CD8-positive, alpha-beta memory T cell (primary cell): ENCODE data around the gene PACS2. TPM values are rescaled to one million over a fixed set of nuclear protein-coding genes. Genes with fewer than 3 reads are reported as not detected.

ENCODE experiments used
- CTCF ChIA-PET: fragments of 350-600 bp; sonication (Branson Sonifier 250); formaldehyde crosslinking; loops from one replicate; lab custom pipeline; 2021; ENCODE audit warnings: antibody characterized with exemption; lab: Charles Lee
- POLR2A ChIA-PET: fragments of 350-600 bp; sonication (Branson Sonifier 250); formaldehyde crosslinking; loops from one replicate; lab custom pipeline; 2021; ENCODE audit warnings: antibody characterized with exemption; lab: Charles Lee
- DNase-seq, 5 donors: peaks; one replicate each; pipeline versions ENCODE4 v3.0.0 to v3.0.0-alpha.2; 2020 to 2022; ENCODE audit warnings: mixed read lengths in 1 of 5
- H3K27ac ChIP-seq: one replicate; pipeline ENCODE4 v1.7.0; 2013; ENCODE audit warnings: low read depth, mild to moderate bottlenecking, low read length, moderate library complexity
- H3K27me3 ChIP-seq: 2 replicates; pipeline ENCODE4 v1.7.0; 2013; ENCODE audit warnings: low read length, mild to moderate bottlenecking; ENCODE audit not compliant: insufficient read depth, poor library complexity, severe bottlenecking
- H3K36me3 ChIP-seq: 2 replicates; pipeline ENCODE4 v1.7.0; 2013; ENCODE audit warnings: mild to moderate bottlenecking, low read length, moderate library complexity; ENCODE audit not compliant: insufficient read depth
- H3K4me1 ChIP-seq: 2 replicates; pipeline ENCODE4 v1.7.0; 2013; ENCODE audit warnings: mild to moderate bottlenecking, low read length, moderate library complexity; ENCODE audit not compliant: insufficient read depth
- H3K4me3 ChIP-seq: 2 replicates; pipeline ENCODE4 v1.7.0; 2013; ENCODE audit warnings: mild to moderate bottlenecking, low read length
- H3K9me3 ChIP-seq: 2 replicates; pipeline ENCODE4 v1.7.0; 2013; ENCODE audit warnings: mild to moderate bottlenecking, low read length
- H3K27ac Mint-ChIP-seq, 8 donors: one replicate each; pipeline ENCODE4 v1.8.0; 2020 to 2021; ENCODE audit warnings: mixed read lengths in 8 of 8, mild to moderate bottlenecking in 6 of 8, inconsistent platforms in 3 of 8, moderate library complexity in 3 of 8
- H3K27me3 Mint-ChIP-seq, 2 donors: one replicate each; pipeline ENCODE4 v1.8.0; 2020 to 2021; ENCODE audit warnings: mixed read lengths in 2 of 2, mild to moderate bottlenecking in 1 of 2, moderate library complexity in 1 of 2
- H3K36me3 Mint-ChIP-seq, 3 donors: one replicate each; pipeline ENCODE4 v1.8.0; 2020 to 2021; ENCODE audit warnings: mixed read lengths in 3 of 3, inconsistent platforms in 1 of 3, mild to moderate bottlenecking in 1 of 3
- H3K4me1 Mint-ChIP-seq, 3 donors: one replicate each; pipeline ENCODE4 v1.8.0; 2020 to 2021; ENCODE audit warnings: mixed read lengths in 3 of 3, inconsistent platforms in 1 of 3, mild to moderate bottlenecking in 1 of 3
- H3K4me3 Mint-ChIP-seq, 7 donors: one replicate each; pipeline ENCODE4 v1.8.0; 2020 to 2021; ENCODE audit warnings: mixed read lengths in 7 of 7, mild to moderate bottlenecking in 6 of 7, moderate library complexity in 4 of 7, inconsistent platforms in 2 of 7
- H3K9me3 Mint-ChIP-seq, 5 donors: one replicate each; pipeline ENCODE4 v1.8.0; 2020 to 2022; ENCODE audit warnings: mixed read lengths in 5 of 5, mild to moderate bottlenecking in 3 of 5, moderate library complexity in 2 of 5, inconsistent platforms in 1 of 5
- polyA plus RNA-seq: library from polyadenylated mRNA; unstranded; fragments of 300-500 nt; fragmentation: Illumina TruSeq; gene quantifications from one replicate; pipeline ENCODE4 v1.2.3, GENCODE V29; 2021
- total RNA-seq, 2 experiments: library from RNA; stranded (reverse); gene quantifications; one replicate each; pipeline ENCODE4 v1.2.3, GENCODE V29; 2021

The PACS2 gene
- total and polyA plus RNA-seq, 3 experiments from 2014 or later = 6.5 to 32.9 (median 31.0) TPM

DNA sequence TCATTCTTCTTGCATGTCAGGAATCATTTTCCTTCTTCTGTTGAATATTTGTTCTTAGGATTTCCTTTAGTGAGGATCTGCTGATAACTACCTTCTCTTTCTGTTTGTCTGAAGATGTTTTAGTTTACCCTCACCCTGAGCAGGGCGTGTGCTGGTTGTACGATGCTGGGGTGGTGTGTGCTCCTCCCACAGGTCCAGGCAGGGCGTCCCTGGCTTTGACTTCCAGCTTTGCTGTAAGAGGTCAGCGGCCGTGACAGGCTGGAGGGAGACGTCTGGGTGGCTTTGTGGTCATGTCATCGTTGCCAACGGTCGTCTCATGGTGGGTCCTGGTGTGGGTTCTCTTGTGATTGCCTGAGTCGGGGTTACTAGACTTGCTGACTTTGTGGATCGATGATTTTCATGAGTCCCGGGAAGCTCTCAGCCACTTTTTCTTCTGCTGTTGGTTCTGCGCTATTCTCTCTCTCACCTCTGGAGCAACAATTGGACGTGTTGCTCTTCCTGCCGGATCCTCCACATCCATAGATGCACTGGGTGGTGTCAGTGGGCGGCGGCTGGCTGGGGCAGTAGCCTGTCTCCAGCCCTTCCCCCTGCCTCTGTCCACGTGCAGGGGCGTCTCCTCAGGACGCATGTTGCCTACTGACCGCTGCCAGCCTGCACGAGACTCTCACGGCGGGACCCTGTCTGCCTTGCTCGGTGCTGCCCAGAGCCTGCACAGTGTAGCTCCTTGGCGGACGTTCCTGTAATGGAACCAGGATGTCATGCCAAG is 8.4 kb downstream of the PACS2 start:
- H3K27me3 ChIP-seq = no peaks in the 10 kb centered on the region
- ChIA-PET POLR2A (no interaction called here), CTCF (no interaction called here)
- Mint-ChIP-seq H3K27ac (peak overlapping the region in 2 of 8 donors; percentile 37 to 84), H3K27me3 (no peaks in the 10 kb centered on the region), H3K36me3 (peaks cover 0 to 9% (median 5%) of the 10 kb centered on the region in 3 donors), H3K9me3 (no peaks in the 10 kb centered on the region), H3K4me3 (no peak overlapping the region), H3K4me1 (peaks cover 8 to 25% (median 10%) of the 10 kb centered on the region in 3 donors)
- H3K36me3 ChIP-seq = no peaks in the 10 kb centered on the region
- no peaks in the 10 kb centered on the region for H3K4me1 ChIP-seq
- no peak overlapping the region for H3K4me3 ChIP-seq
- no peak overlapping the region for H3K27ac ChIP-seq
- DNase-seq = no peak
- H3K9me3 ChIP-seq = no peaks in the 10 kb centered on the region

- POLR2A ChIA-PET = no interaction called here
- no peak overlapping the region for H3K27ac ChIP-seq
- H3K9me3 ChIP-seq = no peaks in the 10 kb centered on the region
- H3K27ac Mint-ChIP-seq = no peak overlapping the region
- DNase-seq = no peak
- CTCF ChIA-PET = no interaction called here
- H3K27me3 ChIP-seq = no peaks in the 10 kb centered on the region
- H3K4me3 ChIP-seq = no peak overlapping the region
- no peaks in the 10 kb centered on the region for H3K36me3 ChIP-seq
- H3K36me3 Mint-ChIP-seq = peaks cover 0 to 9% (median 5%) of the 10 kb centered on the region in 3 donors
- H3K27me3 Mint-ChIP-seq = no peaks in the 10 kb centered on the region
- H3K4me1 Mint-ChIP-seq = peaks cover 10 to 29% (median 12%) of the 10 kb centered on the region in 3 donors
- no peaks in the 10 kb centered on the region for H3K4me1 ChIP-seq
- H3K9me3 Mint-ChIP-seq = no peaks in the 10 kb centered on the region
- H3K4me3 Mint-ChIP-seq = no peak overlapping the region
Observed at GRCh38 chr14:105323663-105324062, 9.1 kb downstream of the PACS2 start.

- Histone ChIP-seq H3K36me3 (no peaks in the 10 kb centered on the region), H3K4me1 (no peaks in the 10 kb centered on the region), H3K4me3 (no peak overlapping the region), H3K27ac (no peak overlapping the region), H3K27me3 (no peaks in the 10 kb centered on the region), H3K9me3 (no peaks in the 10 kb centered on the region)
- Mint-ChIP-seq H3K4me3 (no peak overlapping the region), H3K9me3 (no peaks in the 10 kb centered on the region), H3K4me1 (peaks cover 14 to 33% (median 18%) of the 10 kb centered on the region in 3 donors), H3K36me3 (peaks cover 0 to 9% (median 5%) of the 10 kb centered on the region in 3 donors), H3K27ac (no peak overlapping the region), H3K27me3 (no peaks in the 10 kb centered on the region)
- POLR2A ChIA-PET = no interaction called here
- CTCF ChIA-PET = no interaction called here
- DNase-seq = no peak
Observed at GRCh38 chr14:105324080-105324778, 9.7 kb downstream of the PACS2 start.

DNA sequence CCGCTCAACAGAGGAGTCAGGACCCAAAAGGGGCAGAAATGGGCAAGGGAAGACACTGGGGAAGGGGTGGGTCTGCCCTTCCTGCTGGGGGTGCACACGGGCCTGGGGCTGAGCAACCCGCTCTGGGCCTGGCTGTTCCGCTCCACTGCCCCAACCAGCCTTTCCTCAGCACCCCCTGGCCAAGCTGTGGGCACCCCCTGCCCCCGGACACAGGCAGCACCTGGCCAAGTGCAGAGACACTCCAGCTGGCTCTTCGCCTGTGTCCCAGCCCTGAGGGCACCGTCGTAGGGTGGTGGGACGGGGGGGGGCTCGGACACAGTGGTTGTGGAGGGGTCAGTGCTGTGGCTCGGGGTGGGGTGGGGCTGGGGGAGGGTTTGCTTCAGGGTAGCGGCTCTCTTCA is 10.3 kb downstream of the PACS2 start:
- DNase-seq = no peak
- Mint-ChIP-seq H3K9me3 (no peaks in the 10 kb centered on the region), H3K4me1 (peaks cover 15 to 33% (median 17%) of the 10 kb centered on the region in 3 donors), H3K27me3 (no peaks in the 10 kb centered on the region), H3K36me3 (peaks cover 0 to 9% (median 4%) of the 10 kb centered on the region in 3 donors), H3K27ac (no peak overlapping the region), H3K4me3 (no peak overlapping the region)
- Histone ChIP-seq H3K9me3 (no peaks in the 10 kb centered on the region), H3K4me1 (peaks cover 4% of the 10 kb centered on the region), H3K36me3 (no peaks in the 10 kb centered on the region), H3K27ac (no peak overlapping the region), H3K4me3 (no peak overlapping the region), H3K27me3 (no peaks in the 10 kb centered on the region)
- CTCF ChIA-PET = no interaction called here
- POLR2A ChIA-PET = no interaction called here

GRCh38 chr14:105325303-105325702 is 10.8 kb downstream of the PACS2 start:
- H3K4me1 Mint-ChIP-seq = peaks cover 17 to 36% (median 17%) of the 10 kb centered on the region in 3 donors
- no peak for DNase-seq
- no peak overlapping the region for H3K4me3 Mint-ChIP-seq
- no peaks in the 10 kb centered on the region for H3K9me3 Mint-ChIP-seq
- no peaks in the 10 kb centered on the region for H3K27me3 ChIP-seq
- H3K27ac ChIP-seq = no peak overlapping the region
- ChIA-PET POLR2A (no interaction called here), CTCF (no interaction called here)
- no peaks in the 10 kb centered on the region for H3K9me3 ChIP-seq
- no peaks in the 10 kb centered on the region for H3K27me3 Mint-ChIP-seq
- H3K36me3 ChIP-seq = no peaks in the 10 kb centered on the region
- H3K27ac Mint-ChIP-seq = no peak overlapping the region
- peaks cover 0 to 9% (median 4%) of the 10 kb centered on the region in 3 donors for H3K36me3 Mint-ChIP-seq
- peaks cover 8% of the 10 kb centered on the region for H3K4me1 ChIP-seq
- no peak overlapping the region for H3K4me3 ChIP-seq

GRCh38 chr14:105325716-105326567 is 11.4 kb downstream of the PACS2 start:
- Histone ChIP-seq H3K4me3 (no peak overlapping the region), H3K27me3 (no peaks in the 10 kb centered on the region), H3K36me3 (no peaks in the 10 kb centered on the region), H3K27ac (no peak overlapping the region), H3K4me1 (peaks cover 14% of the 10 kb centered on the region), H3K9me3 (no peaks in the 10 kb centered on the region)
- POLR2A ChIA-PET = no interaction called here
- peaks cover 20 to 41% (median 23%) of the 10 kb centered on the region in 3 donors for H3K4me1 Mint-ChIP-seq
- no peaks in the 10 kb centered on the region for H3K27me3 Mint-ChIP-seq
- H3K9me3 Mint-ChIP-seq = no peaks in the 10 kb centered on the region
- peak overlapping the region in 1 of 8 donors; percentile 82 for H3K27ac Mint-ChIP-seq
- no peak for DNase-seq
- CTCF ChIA-PET = no interaction called here
- H3K4me3 Mint-ChIP-seq = no peak overlapping the region
- peaks cover 0 to 9% (median 4%) of the 10 kb centered on the region in 3 donors for H3K36me3 Mint-ChIP-seq

GRCh38 chr14:105326568-105326867 is 12.0 kb downstream of the PACS2 start:
- Mint-ChIP-seq H3K9me3 (no peaks in the 10 kb centered on the region), H3K27me3 (no peaks in the 10 kb centered on the region), H3K27ac (no peak overlapping the region), H3K4me3 (no peak overlapping the region), H3K36me3 (peaks cover 0 to 9% (median 4%) of the 10 kb centered on the region in 3 donors), H3K4me1 (peaks cover 23 to 47% (median 28%) of the 10 kb centered on the region in 3 donors)
- no peaks in the 10 kb centered on the region for H3K27me3 ChIP-seq
- CTCF ChIA-PET = no interaction called here
- no peak overlapping the region for H3K4me3 ChIP-seq
- H3K27ac ChIP-seq = no peak overlapping the region
- no peak for DNase-seq
- POLR2A ChIA-PET = no interaction called here
- H3K36me3 ChIP-seq = no peaks in the 10 kb centered on the region
- H3K9me3 ChIP-seq = no peaks in the 10 kb centered on the region
- peaks cover 18% of the 10 kb centered on the region for H3K4me1 ChIP-seq
